HG02870 (cell line): ENCODE data around the gene KRTCAP2.

Experiments
- ATAC-seq: cut with Tn5 transposase; IDR thresholded peaks from one replicate; pipeline ENCODE4 v1.9.1; 2021; ENCODE audit warnings: mild to moderate bottlenecking, moderate library complexity; ENCODE audit not compliant: unreplicated experiment

KRTCAP2 gene

GRCh38 chr1:155136748-155137147 is 36.4 kb downstream of the KRTCAP2 start:
- no peak for ATAC-seq

GRCh38 chr1:155135415-155136028 is 37.6 kb downstream of the KRTCAP2 start, which contains the start of gene SLC50A1:
Gene SLC50A1, plus strand, starts transcription at chr1:155135852. Its CDS starts 60 bp downstream, at chr1:155135912.
- ATAC-seq = peak; percentile 69

- ATAC-seq = no peak
Observed at GRCh38 chr1:155134880-155135414, 38.2 kb downstream of the KRTCAP2 start.

GRCh38 chr1:155134322-155134721 is 38.8 kb downstream of the KRTCAP2 start:
- no peak for ATAC-seq

GRCh38 chr1:155133799-155134281 is 39.3 kb downstream of the KRTCAP2 start:
- ATAC-seq = no peak

GRCh38 chr1:155131856-155132255 is 41.2 kb downstream of the KRTCAP2 start:
- no peak for ATAC-seq

GRCh38 chr1:155131285-155131684 is 41.8 kb downstream of the KRTCAP2 start:
- no peak for ATAC-seq

- ATAC-seq = no peak
Observed at GRCh38 chr1:155130272-155131006, 42.7 kb downstream of the KRTCAP2 start.

- ATAC-seq = no peak
Observed at GRCh38 chr1:155128755-155129473, 44.2 kb downstream of the KRTCAP2 start.

GRCh38 chr1:155127967-155128754 is 44.9 kb downstream of the KRTCAP2 start:
- no peak for ATAC-seq

GRCh38 chr1:155127105-155127966 is 45.8 kb downstream of the KRTCAP2 start, which contains the start of gene EFNA1:
Gene EFNA1, plus strand, starts transcription at chr1:155127876. Its CDS starts 102 bp downstream, at chr1:155127978.
- ATAC-seq = no peak

GRCh38 chr1:155126556-155127104 is 46.5 kb downstream of the KRTCAP2 start:
- ATAC-seq = no peak

GRCh38 chr1:155125946-155126555 is 47.1 kb downstream of the KRTCAP2 start:
- no peak for ATAC-seq

- ATAC-seq = no peak
Observed at GRCh38 chr1:155125511-155125945, 47.6 kb downstream of the KRTCAP2 start.

- no peak for ATAC-seq
Observed at GRCh38 chr1:155124503-155125463, 48.3 kb downstream of the KRTCAP2 start.

GRCh38 chr1:155123801-155124200 is 49.3 kb downstream of the KRTCAP2 start:
- ATAC-seq = no peak

GRCh38 chr1:155122308-155122707 is 50.8 kb downstream of the KRTCAP2 start:
- no peak for ATAC-seq

GRCh38 chr1:155121249-155121648 is 51.9 kb downstream of the KRTCAP2 start:
- ATAC-seq = no peak
